Chondrocyte (in vitro differentiated cells): ENCODE results near the gene PICK1. TPM values are rescaled to one million over a fixed set of nuclear protein-coding genes. Genes with fewer than 3 reads are reported as not detected.
A peak's percentile ranks its signal among the peaks of the same experiment; 100 is the strongest.

Experiments used
- DNase-seq: peaks from one replicate; pipeline ENCODE4 v3.0.0; 2021; ENCODE audit warnings: mixed read lengths, low spot score
- H3K27ac Mint-ChIP-seq: one replicate; pipeline ENCODE4 v1.8.0; 2021; ENCODE audit warnings: mild to moderate bottlenecking, moderate library complexity, mixed read lengths; ENCODE audit not compliant: unreplicated experiment
- H3K27me3 Mint-ChIP-seq: 2 replicates; pipeline ENCODE4 v1.8.0; 2021; ENCODE audit warnings: low read depth, mixed read lengths
- H3K36me3 Mint-ChIP-seq: 2 replicates; pipeline ENCODE4 v1.8.0; 2021; ENCODE audit warnings: low read depth, mixed read lengths
- H3K4me1 Mint-ChIP-seq: 2 replicates; pipeline ENCODE4 v1.8.0; 2021; ENCODE audit warnings: low read depth, mild to moderate bottlenecking, mixed read lengths
- H3K4me3 Mint-ChIP-seq: one replicate; pipeline ENCODE4 v1.8.0; 2021; ENCODE audit warnings: mild to moderate bottlenecking, moderate library complexity, mixed read lengths; ENCODE audit not compliant: unreplicated experiment
- H3K9me3 Mint-ChIP-seq: 2 replicates; pipeline ENCODE4 v1.8.0; 2021; ENCODE audit warnings: low read depth, mixed read lengths
- total RNA-seq: library from RNA; stranded (reverse); gene quantifications from 3 replicates; pipeline ENCODE4 v1.2.1, GENCODE V29; 2021
- TF ChIP-seq, protein P1 (sequence below): fragments of 200-600 bp; sonication (generic); IDR thresholded peaks from 2 replicates; pipeline ENCODE4 v1.5.0; 2021; ENCODE audit warnings: antibody characterized with exemption, mild to moderate bottlenecking, moderate library complexity

The PICK1 gene
- total RNA-seq, 1 donor from 2014 or later, result 13.5 TPM

DNA sequence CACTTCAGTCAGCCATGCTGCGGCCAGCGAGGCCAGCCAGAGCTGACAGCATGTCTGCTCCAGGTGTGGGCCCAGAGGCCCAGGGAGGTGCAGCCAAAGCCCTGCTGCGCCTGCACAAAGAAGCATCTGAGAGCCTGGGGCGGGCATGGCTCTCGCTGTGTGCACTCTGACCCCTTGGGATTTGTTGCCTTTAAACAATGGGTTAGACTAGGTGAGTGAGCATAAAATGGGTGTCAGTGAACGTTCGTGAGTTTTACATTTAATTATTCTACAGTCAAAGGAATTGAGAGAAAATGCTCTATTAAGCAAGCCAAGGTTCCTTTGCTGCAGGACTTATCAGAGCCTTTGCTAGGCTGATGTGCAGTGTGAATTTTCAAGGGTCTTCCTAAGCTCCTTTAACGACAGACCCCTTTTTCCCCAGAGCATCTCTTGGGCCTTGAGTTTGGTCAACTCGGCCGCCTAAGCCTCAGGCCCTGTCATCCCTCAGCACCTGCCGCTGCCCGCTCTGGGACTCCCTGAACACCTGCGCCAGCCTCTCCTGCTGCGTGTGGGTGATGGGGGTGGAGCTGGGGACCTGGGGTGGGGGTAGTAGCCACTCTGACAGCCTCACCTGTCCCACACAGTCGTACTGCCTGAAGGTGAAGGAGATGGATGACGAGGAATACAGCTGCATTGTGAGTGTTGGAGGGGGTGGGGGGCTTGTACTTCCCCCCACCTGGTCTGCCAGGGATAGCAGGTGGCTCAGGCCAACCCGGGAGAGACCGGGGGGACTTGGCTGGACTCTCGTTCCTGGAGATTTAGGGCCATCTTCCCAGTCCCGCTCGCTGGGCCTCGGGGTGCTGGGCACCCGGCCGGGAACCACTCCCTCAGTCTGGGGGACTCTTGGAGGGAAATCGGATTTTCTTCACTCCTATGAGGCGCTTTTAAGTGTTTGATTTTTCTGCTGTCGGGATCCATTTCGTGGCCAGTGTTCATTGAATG lies 16.2 kb downstream of the PICK1 start:
- DNase-seq, result no peak
- peaks cover 21% of the 10 kb centered on the region for H3K4me1 Mint-ChIP-seq
- no peak overlapping the region for H3K4me3 Mint-ChIP-seq
- H3K27me3 Mint-ChIP-seq, result no peaks in the 10 kb centered on the region
- peaks cover 6% of the 10 kb centered on the region for H3K36me3 Mint-ChIP-seq
- TF ChIP-seq, protein P1, sequence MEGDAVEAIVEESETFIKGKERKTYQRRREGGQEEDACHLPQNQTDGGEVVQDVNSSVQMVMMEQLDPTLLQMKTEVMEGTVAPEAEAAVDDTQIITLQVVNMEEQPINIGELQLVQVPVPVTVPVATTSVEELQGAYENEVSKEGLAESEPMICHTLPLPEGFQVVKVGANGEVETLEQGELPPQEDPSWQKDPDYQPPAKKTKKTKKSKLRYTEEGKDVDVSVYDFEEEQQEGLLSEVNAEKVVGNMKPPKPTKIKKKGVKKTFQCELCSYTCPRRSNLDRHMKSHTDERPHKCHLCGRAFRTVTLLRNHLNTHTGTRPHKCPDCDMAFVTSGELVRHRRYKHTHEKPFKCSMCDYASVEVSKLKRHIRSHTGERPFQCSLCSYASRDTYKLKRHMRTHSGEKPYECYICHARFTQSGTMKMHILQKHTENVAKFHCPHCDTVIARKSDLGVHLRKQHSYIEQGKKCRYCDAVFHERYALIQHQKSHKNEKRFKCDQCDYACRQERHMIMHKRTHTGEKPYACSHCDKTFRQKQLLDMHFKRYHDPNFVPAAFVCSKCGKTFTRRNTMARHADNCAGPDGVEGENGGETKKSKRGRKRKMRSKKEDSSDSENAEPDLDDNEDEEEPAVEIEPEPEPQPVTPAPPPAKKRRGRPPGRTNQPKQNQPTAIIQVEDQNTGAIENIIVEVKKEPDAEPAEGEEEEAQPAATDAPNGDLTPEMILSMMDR, result no peak
- no peak overlapping the region for H3K27ac Mint-ChIP-seq
- H3K9me3 Mint-ChIP-seq, result no peaks in the 10 kb centered on the region

DNA sequence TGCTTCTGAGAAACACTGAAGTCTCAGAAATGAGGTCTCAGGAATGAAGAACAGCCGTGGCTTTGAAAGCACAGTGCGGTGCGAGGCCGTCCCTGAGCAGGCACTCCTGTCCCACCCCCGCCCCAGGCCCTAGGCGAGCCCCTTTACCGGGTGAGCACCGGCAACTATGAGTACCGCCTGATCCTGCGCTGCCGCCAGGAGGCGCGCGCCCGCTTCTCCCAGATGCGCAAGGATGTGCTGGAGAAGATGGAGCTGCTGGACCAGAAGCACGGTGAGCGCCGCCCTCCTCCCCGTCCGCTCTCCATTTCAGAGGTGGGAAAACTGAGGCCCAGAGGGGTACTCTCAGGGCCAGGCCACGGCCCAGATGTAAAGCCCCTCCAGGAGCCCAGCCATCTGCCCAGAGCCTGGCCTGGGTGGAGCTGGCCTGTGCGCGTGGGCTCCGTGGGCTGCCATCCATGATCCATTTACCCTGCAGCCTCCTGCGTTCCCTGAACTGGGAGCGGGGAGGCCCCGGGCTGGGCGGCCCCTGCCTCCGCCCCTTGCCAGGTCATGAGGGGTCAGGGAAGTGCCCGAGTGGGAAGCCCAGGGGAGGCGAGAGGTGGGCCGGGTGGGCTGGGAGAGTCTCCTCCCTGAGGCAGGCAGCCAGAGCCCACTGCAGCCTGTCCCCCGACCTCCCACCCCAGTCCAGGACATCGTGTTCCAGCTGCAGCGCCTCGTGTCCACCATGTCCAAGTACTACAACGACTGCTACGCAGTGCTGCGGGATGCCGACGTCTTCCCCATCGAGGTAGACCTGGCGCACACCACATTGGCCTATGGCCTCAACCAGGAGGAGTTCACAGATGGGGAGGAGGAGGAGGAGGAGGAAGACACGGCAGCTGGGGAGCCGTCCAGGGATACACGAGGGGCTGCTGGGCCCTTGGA lies 17.2 kb downstream of the PICK1 start:
- Mint-ChIP-seq H3K4me1 (peaks cover 14% of the 10 kb centered on the region), H3K4me3 (no peak overlapping the region), H3K27ac (no peak overlapping the region), H3K27me3 (no peaks in the 10 kb centered on the region), H3K9me3 (no peaks in the 10 kb centered on the region), H3K36me3 (peaks cover 6% of the 10 kb centered on the region)
- DNase-seq, result no peak
- TF ChIP-seq, protein P1, result peak; percentile 42

DNA sequence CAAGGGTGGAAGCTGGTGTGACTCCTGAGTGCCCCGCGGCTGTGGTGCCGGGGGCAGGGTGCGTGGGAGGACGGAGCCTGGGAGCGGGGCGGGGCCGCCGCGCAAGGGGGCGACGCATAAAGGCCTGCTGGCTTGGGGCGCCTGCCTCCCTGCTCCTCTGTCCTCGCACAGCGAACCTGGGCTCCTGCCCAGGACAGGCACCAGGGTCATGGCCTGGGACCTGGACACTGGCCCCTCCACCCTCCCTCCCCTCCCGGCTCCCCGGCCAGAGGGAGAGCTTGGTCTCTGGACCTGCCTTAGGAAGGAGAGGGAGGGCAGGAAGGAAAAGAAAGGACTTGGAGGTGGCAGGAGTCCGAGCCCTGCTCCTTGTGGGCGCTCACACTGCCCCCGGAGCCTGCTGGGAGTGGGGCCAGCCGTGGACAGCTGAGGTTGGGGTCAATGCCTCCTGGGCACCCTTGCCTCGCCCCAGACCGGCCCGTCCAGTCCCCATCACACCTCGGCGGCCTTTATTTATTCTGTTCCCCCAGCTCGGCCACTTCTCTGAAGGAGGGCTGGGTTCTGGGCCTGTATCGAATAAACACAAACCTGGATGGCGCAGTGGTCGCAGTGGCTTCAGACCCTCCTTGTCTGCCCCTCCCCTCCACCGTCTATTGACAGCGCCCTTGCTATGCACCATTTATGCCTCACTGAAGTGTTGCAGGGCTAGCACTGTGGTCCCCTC lies 18.1 kb downstream of the PICK1 start:
- no peak overlapping the region for H3K27ac Mint-ChIP-seq
- H3K4me1 Mint-ChIP-seq, result peaks cover 5% of the 10 kb centered on the region
- no peak for DNase-seq
- H3K4me3 Mint-ChIP-seq, result no peak overlapping the region
- H3K9me3 Mint-ChIP-seq, result no peaks in the 10 kb centered on the region
- no peaks in the 10 kb centered on the region for H3K27me3 Mint-ChIP-seq
- H3K36me3 Mint-ChIP-seq, result peaks cover 6% of the 10 kb centered on the region
- TF ChIP-seq, protein P1, result no peak

DNA sequence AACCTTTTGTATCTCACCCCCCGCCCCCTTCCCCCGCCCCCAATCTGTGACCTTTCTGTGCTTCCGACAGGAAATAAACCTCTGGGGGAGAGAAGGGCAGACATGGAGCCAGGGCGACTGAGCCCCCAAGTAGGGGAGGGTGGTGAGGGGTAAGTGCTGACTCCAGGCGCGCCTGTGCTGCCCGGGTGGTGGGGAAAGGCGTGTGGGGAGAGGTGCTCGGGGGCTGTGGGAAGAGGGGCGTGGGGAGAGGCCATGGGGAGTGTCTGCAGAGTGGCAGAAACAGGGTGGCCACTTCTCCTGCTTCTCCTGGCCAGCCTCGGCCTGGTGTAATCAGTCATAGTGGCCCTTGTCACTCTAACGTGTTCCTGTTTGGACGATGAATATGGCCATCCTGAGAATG lies 18.8 kb downstream of the PICK1 start:
- H3K4me1 Mint-ChIP-seq, result no peaks in the 10 kb centered on the region
- H3K27ac Mint-ChIP-seq, result no peak overlapping the region
- H3K27me3 Mint-ChIP-seq, result no peaks in the 10 kb centered on the region
- peaks cover 6% of the 10 kb centered on the region for H3K36me3 Mint-ChIP-seq
- H3K9me3 Mint-ChIP-seq, result no peaks in the 10 kb centered on the region
- H3K4me3 Mint-ChIP-seq, result no peak overlapping the region
- TF ChIP-seq, protein P1, result no peak
- DNase-seq, result no peak
